H9 (cell line): ENCODE results near the gene HS3ST4. TPM values are rescaled to one million over a fixed set of nuclear protein-coding genes. Genes with fewer than 3 reads are reported as not detected.
A peak's percentile ranks its signal among the peaks of the same experiment; 100 is the strongest.

Experiments
- DNase-seq: peaks from one replicate; pipeline ENCODE4 v3.0.0-alpha.2; 2017
- H2AFZ ChIP-seq: one replicate; pipeline ENCODE4 v1.6.1; 2013; ENCODE audit warnings: mild to moderate bottlenecking, low read length, control low read depth, moderate library complexity
- H2AK5ac ChIP-seq: 2 replicates; pipeline ENCODE4 v1.6.1; 2013; ENCODE audit warnings: low read length, control low read depth, mixed read lengths; ENCODE audit not compliant: insufficient read length
- H2BK120ac ChIP-seq: one replicate; pipeline ENCODE4 v1.6.1; 2013; ENCODE audit warnings: low read depth, mild to moderate bottlenecking, low read length, control low read depth, inconsistent platforms; ENCODE audit not compliant: poor library complexity, severe bottlenecking
- H2BK12ac ChIP-seq: 2 replicates; pipeline ENCODE4 v1.6.1; 2013; ENCODE audit warnings: low read length, control low read depth, mixed read lengths, low read depth; ENCODE audit not compliant: insufficient read length
- H2BK15ac ChIP-seq: 2 replicates; pipeline ENCODE4 v1.6.1; 2013; ENCODE audit warnings: low read depth, low read length, control low read depth
- H2BK20ac ChIP-seq: one replicate; pipeline ENCODE4 v1.6.1; 2013; ENCODE audit warnings: low read depth, mild to moderate bottlenecking, low read length, control low read depth, inconsistent platforms; ENCODE audit not compliant: poor library complexity, severe bottlenecking
- H2BK5ac ChIP-seq: 2 replicates; pipeline ENCODE4 v1.6.1; 2013; ENCODE audit warnings: low read length, control low read depth, mixed read lengths; ENCODE audit not compliant: insufficient read length
- H3K14ac ChIP-seq: 2 replicates; pipeline ENCODE4 v1.6.1; 2013; ENCODE audit warnings: low read length, control low read depth; ENCODE audit not compliant: insufficient read depth
- H3K18ac ChIP-seq: 2 replicates; pipeline ENCODE4 v1.6.1; 2013; ENCODE audit warnings: low read depth, mild to moderate bottlenecking, mixed read lengths, low read length, control low read depth; ENCODE audit not compliant: insufficient read length
- H3K23ac ChIP-seq: 2 replicates; pipeline ENCODE4 v1.6.1; 2013; ENCODE audit warnings: low read length, control low read depth, mixed read lengths, low read depth; ENCODE audit not compliant: insufficient read length
- H3K23me2 ChIP-seq: 2 replicates; pipeline ENCODE4 v1.6.1; 2013; ENCODE audit warnings: low read depth, mild to moderate bottlenecking, mixed read lengths, low read length, control low read depth; ENCODE audit not compliant: insufficient read length, poor library complexity, severe bottlenecking
- H3K27ac ChIP-seq: 2 replicates; pipeline ENCODE4 v1.5.1; 2013; ENCODE audit warnings: low read length, control low read depth, mixed read lengths, low read depth; ENCODE audit not compliant: insufficient read length
- H3K27me3 ChIP-seq: 2 replicates; pipeline ENCODE4 v1.6.1; 2013; ENCODE audit warnings: low read length, control low read depth, inconsistent platforms; ENCODE audit not compliant: insufficient read depth
- H3K4ac ChIP-seq: 2 replicates; pipeline ENCODE4 v1.6.1; 2013; ENCODE audit warnings: low read depth, mild to moderate bottlenecking, control low read depth, inconsistent platforms, low read length, moderate library complexity
- H3K4me1 ChIP-seq: 2 replicates; pipeline ENCODE4 v1.6.1; 2013; ENCODE audit warnings: low read length, control low read depth, inconsistent platforms; ENCODE audit not compliant: insufficient read depth
- H3K4me2 ChIP-seq: 2 replicates; pipeline ENCODE4 v1.6.1; 2013; ENCODE audit warnings: low read length, control low read depth, mixed read lengths; ENCODE audit not compliant: insufficient read length, insufficient read depth
- H3K56ac ChIP-seq: 2 replicates; pipeline ENCODE4 v1.6.1; 2013; ENCODE audit warnings: low read depth, mild to moderate bottlenecking, mixed read lengths, low read length, control low read depth; ENCODE audit not compliant: insufficient read length
- H3K79me1 ChIP-seq: 2 replicates; pipeline ENCODE4 v1.6.1; 2013; ENCODE audit warnings: low read depth, mild to moderate bottlenecking, moderate library complexity, low read length, control low read depth, inconsistent platforms; ENCODE audit not compliant: insufficient read depth, poor library complexity, severe bottlenecking
- H3K79me2 ChIP-seq: 2 replicates; pipeline ENCODE4 v1.6.1; 2013; ENCODE audit warnings: low read length, control low read depth, inconsistent platforms; ENCODE audit not compliant: insufficient read depth
- H3K9ac ChIP-seq: 2 replicates; pipeline ENCODE4 v1.6.1; 2013; ENCODE audit warnings: low read length, control low read depth, mixed read lengths; ENCODE audit not compliant: insufficient read length; ENCODE audit errors: extremely low read depth
- H3K9me3 ChIP-seq: one replicate; pipeline ENCODE4 v1.6.1; 2013; ENCODE audit warnings: low read depth, low read length, inconsistent platforms; ENCODE audit not compliant: control insufficient read depth
- H3T11ph ChIP-seq: one replicate; pipeline ENCODE4 v1.6.1; 2013; ENCODE audit warnings: mild to moderate bottlenecking, low read length, control low read depth, inconsistent platforms
- H4K20me1 ChIP-seq: one replicate; pipeline ENCODE4 v1.6.1; 2013; ENCODE audit not compliant: control insufficient read depth, insufficient read length, insufficient read depth
- H4K5ac ChIP-seq: 2 replicates; pipeline ENCODE4 v1.6.1; 2013; ENCODE audit warnings: low read depth, mild to moderate bottlenecking, mixed read lengths, low read length, control low read depth; ENCODE audit not compliant: insufficient read length
- H4K8ac ChIP-seq: replicated peaks from 2 replicates; pipeline ENCODE4 v1.6.1; 2013; ENCODE audit warnings: low read length, control low read depth, mixed read lengths, low read depth; ENCODE audit not compliant: insufficient read length
- H4K91ac ChIP-seq: 2 replicates; pipeline ENCODE4 v1.6.1; 2013; ENCODE audit warnings: low read depth, mild to moderate bottlenecking, moderate library complexity, mixed read lengths, low read length, control low read depth; ENCODE audit not compliant: insufficient read length
- H3K27ac Mint-ChIP-seq, 3 experiments: 2 replicates in 2 of 3; 3 replicates in 1 of 3; pipeline ENCODE4 v1.8.0; 2020 to 2021; ENCODE audit warnings: mixed read lengths in 3 of 3, mild to moderate bottlenecking in 1 of 3, moderate library complexity in 1 of 3
- H3K27me3 Mint-ChIP-seq: 2 replicates; pipeline ENCODE4 v1.8.0; 2021; ENCODE audit warnings: low read depth, mild to moderate bottlenecking, moderate library complexity, mixed read lengths
- H3K36me3 Mint-ChIP-seq, 3 experiments: 2 replicates in 2 of 3; 3 replicates in 1 of 3; pipeline ENCODE4 v1.8.0; 2020 to 2021; ENCODE audit warnings: low read depth in 3 of 3, mixed read lengths in 3 of 3; ENCODE audit not compliant: insufficient read depth in 1 of 3
- H3K4me1 Mint-ChIP-seq, 2 experiments: 2 replicates each; pipeline ENCODE4 v1.8.0; 2020; ENCODE audit warnings: mixed read lengths in 2 of 2
- H3K4me3 Mint-ChIP-seq, 2 experiments: 2 replicates in 1 of 2; 3 replicates in 1 of 2; pipeline ENCODE4 v1.8.0; 2020 to 2021; ENCODE audit warnings: mild to moderate bottlenecking in 2 of 2, mixed read lengths in 2 of 2, moderate library complexity in 1 of 2
- H3K9me3 Mint-ChIP-seq, 2 experiments: 2 replicates in 1 of 2; 3 replicates in 1 of 2; pipeline ENCODE4 v1.8.0; 2020; ENCODE audit warnings: mild to moderate bottlenecking in 2 of 2, mixed read lengths in 2 of 2, moderate library complexity in 1 of 2
- CTCF ChIP-seq: fragments of 200-600 bp; sonication (generic); conservative IDR thresholded peaks from 3 replicates; pipeline ENCODE4 v1.8.0; 2021; ENCODE audit warnings: antibody characterized with exemption, mild to moderate bottlenecking
- WGBS: extraction: QIAGEN DNeasy Blood & Tissue Kit; methylation state at CpG from one replicate; pipeline ENCODE4 v1.1.7; 2013; ENCODE audit warnings: missing lambda C conversion rate, low lambda C conversion rate, mixed read lengths; ENCODE audit not compliant: insufficient read length; ENCODE audit errors: extremely low coverage; 5-methylcytosine and 5-hydroxymethylcytosine counted together
- total RNA-seq: library from RNA; stranded (reverse); gene quantifications from 2 replicates; pipeline ENCODE4 v1.2.1, GENCODE V29; 2021

The HS3ST4 gene
- total RNA-seq, 1 experiment from 2014 or later: 1.7 TPM

- Histone ChIP-seq H3K14ac (no peak overlapping the region), H3K79me1 (no peaks in the 10 kb centered on the region), H4K20me1 (no peaks in the 10 kb centered on the region), H4K8ac (no peak overlapping the region), H2BK120ac (no peak overlapping the region), H3K56ac (no peak overlapping the region), H2BK20ac (no peak overlapping the region), H3K79me2 (no peaks in the 10 kb centered on the region), H3K27me3 (no peaks in the 10 kb centered on the region), H2BK12ac (no peak overlapping the region), H3K23ac (no peak overlapping the region), H3K18ac (no peak overlapping the region), H3T11ph (no peak overlapping the region), H3K27ac (no peak overlapping the region), H3K23me2 (no peaks in the 10 kb centered on the region), H2AFZ (no peak overlapping the region), H3K9me3 (no peaks in the 10 kb centered on the region), H3K4me1 (no peaks in the 10 kb centered on the region), H3K9ac (no peak overlapping the region), H4K91ac (no peak overlapping the region), H3K4me2 (peak overlapping the region; percentile 32), H4K5ac (no peak overlapping the region), H3K4ac (no peak overlapping the region), H2BK15ac (no peak overlapping the region), H2AK5ac (no peak overlapping the region), H2BK5ac (no peak overlapping the region)
- peak; percentile 85 for TF ChIP-seq CTCF
- no CpG with 5 or more reads among the region's 6 CpGs for WGBS
- H3K27me3 Mint-ChIP-seq: peaks cover 16% of the 10 kb centered on the region
- peak overlapping the region; percentile 27 to 38; a peak in 2 of 5 replicates for H3K4me3 Mint-ChIP-seq
- H3K9me3 Mint-ChIP-seq: no peaks in the 10 kb centered on the region
- no peaks in the 10 kb centered on the region for H3K36me3 Mint-ChIP-seq
- peak; percentile 60 for DNase-seq
- peaks cover 26% of the 10 kb centered on the region in 2 experiments for H3K4me1 Mint-ChIP-seq
- H3K27ac Mint-ChIP-seq: peak overlapping the region in 1 of 3 experiments; percentile 53; a peak in 1 of 7 replicates
Observed at GRCh38 chr16:25838724-25839186, 147.0 kb downstream of the HS3ST4 start.
